HPDE6-E6E7 (cell line): ENCODE data around the gene NSUN2.

Experiments used
- DNase-seq: peaks from one replicate; pipeline ENCODE4 v3.0.0; 2011; ENCODE audit warnings: missing footprints; ENCODE audit errors: extremely low spot score

The NSUN2 gene

GRCh38 chr5:6604341-6604740 lies 28.5 kb downstream of the NSUN2 start:
- DNase-seq = no peak

GRCh38 chr5:6603643-6604042 lies 29.2 kb downstream of the NSUN2 start:
- no peak for DNase-seq

- DNase-seq = no peak
Measured at GRCh38 chr5:6602441-6602840, 30.4 kb downstream of the NSUN2 start.

GRCh38 chr5:6601816-6602215 lies 31.0 kb downstream of the NSUN2 start:
- no peak for DNase-seq

GRCh38 chr5:6601271-6601670 lies 31.6 kb downstream of the NSUN2 start:
- no peak for DNase-seq

GRCh38 chr5:6599739-6600138 lies 33.1 kb downstream of the NSUN2 start:
- no peak for DNase-seq

GRCh38 chr5:6598351-6598900 lies 34.4 kb downstream of the NSUN2 start:
- DNase-seq = no peak

- no peak for DNase-seq
Measured at GRCh38 chr5:6597557-6597956, 35.3 kb downstream of the NSUN2 start.

- DNase-seq = no peak
Measured at GRCh38 chr5:6596388-6596787, 36.5 kb downstream of the NSUN2 start.

- DNase-seq = no peak
Measured at GRCh38 chr5:6595405-6595804, 37.4 kb downstream of the NSUN2 start.

- DNase-seq = no peak
Measured at GRCh38 chr5:6594066-6594465, 38.8 kb downstream of the NSUN2 start.

GRCh38 chr5:6593148-6594016 lies 39.5 kb downstream of the NSUN2 start:
- DNase-seq = no peak

GRCh38 chr5:6592601-6593000 lies 40.2 kb downstream of the NSUN2 start:
- DNase-seq = peak; percentile 40

GRCh38 chr5:6591671-6592288 lies 41.1 kb downstream of the NSUN2 start:
- no peak for DNase-seq

- DNase-seq = no peak
Measured at GRCh38 chr5:6590581-6590980, 42.3 kb downstream of the NSUN2 start.

- DNase-seq = no peak
Measured at GRCh38 chr5:6587171-6587570, 45.7 kb downstream of the NSUN2 start.

- no peak for DNase-seq
Measured at GRCh38 chr5:6586647-6587042, 46.2 kb downstream of the NSUN2 start.

- no peak for DNase-seq
Measured at GRCh38 chr5:6585939-6586646, 46.8 kb downstream of the NSUN2 start.

- no peak for DNase-seq
Measured at GRCh38 chr5:6585168-6585567, 47.7 kb downstream of the NSUN2 start.

GRCh38 chr5:6584727-6585126 lies 48.1 kb downstream of the NSUN2 start:
- no peak for DNase-seq

- DNase-seq = no peak
Measured at GRCh38 chr5:6584101-6584645, 48.7 kb downstream of the NSUN2 start.
